ENCODE data around the gene FRMD4A.

FRMD4A gene

DNA sequence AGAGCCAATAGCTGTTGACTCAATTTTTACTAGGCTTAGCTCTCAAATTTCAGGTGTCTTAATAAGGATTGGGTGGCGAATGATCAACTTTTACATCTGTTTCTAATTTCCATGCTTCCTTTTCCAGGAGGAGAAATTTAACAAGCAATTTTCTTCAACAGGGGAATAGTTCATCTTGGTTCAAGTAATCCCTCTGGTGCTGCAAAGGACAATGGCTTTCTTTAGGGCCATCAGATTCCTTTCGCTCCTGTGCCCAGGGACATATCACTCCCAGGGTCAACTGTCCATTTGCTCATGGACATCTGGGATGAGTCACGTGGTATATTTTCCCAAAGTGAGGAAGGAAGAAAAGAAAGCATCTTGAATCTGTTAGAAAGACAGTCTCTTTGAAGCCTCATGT, 313.3 kb downstream of the FRMD4A start:
- Histone ChIP-seq H3K4me1 (ENCODE audit: control insufficient read depth in 1 of 2, insufficient read depth in 1 of 2, low read depth in 1 of 2, low read length in 1 of 2) (no peaks in the 10 kb centered on the region), H3K27me3 (peaks cover 8% of the 10 kb centered on the region), H3K4me3 (ENCODE audit: low read depth in 1 of 2, low read length in 1 of 2) (no peak overlapping the region), H3K9me3 (no peaks in the 10 kb centered on the region), H3K27ac (no peak overlapping the region), H3K36me3 (no peaks in the 10 kb centered on the region)
- TF ChIP-seq CTCF (IDR thresholded peaks at IDR 0.05): no peak

- no peaks in the 10 kb centered on the region for H3K4me1 ChIP-seq (ENCODE audit: control insufficient read depth in 1 of 2, insufficient read depth in 1 of 2, low read depth in 1 of 2, low read length in 1 of 2)
- H3K36me3 ChIP-seq: no peaks in the 10 kb centered on the region
- peaks cover 6% of the 10 kb centered on the region for H3K27me3 ChIP-seq
- no peak for TF ChIP-seq CTCF (IDR thresholded peaks at IDR 0.05)
- H3K9me3 ChIP-seq: no peaks in the 10 kb centered on the region
- no peak overlapping the region for H3K27ac ChIP-seq
- no peak overlapping the region for H3K4me3 ChIP-seq (ENCODE audit: low read depth in 1 of 2, low read length in 1 of 2)
Observed at GRCh38 chr10:14016931-14017333, 313.8 kb downstream of the FRMD4A start.

DNA sequence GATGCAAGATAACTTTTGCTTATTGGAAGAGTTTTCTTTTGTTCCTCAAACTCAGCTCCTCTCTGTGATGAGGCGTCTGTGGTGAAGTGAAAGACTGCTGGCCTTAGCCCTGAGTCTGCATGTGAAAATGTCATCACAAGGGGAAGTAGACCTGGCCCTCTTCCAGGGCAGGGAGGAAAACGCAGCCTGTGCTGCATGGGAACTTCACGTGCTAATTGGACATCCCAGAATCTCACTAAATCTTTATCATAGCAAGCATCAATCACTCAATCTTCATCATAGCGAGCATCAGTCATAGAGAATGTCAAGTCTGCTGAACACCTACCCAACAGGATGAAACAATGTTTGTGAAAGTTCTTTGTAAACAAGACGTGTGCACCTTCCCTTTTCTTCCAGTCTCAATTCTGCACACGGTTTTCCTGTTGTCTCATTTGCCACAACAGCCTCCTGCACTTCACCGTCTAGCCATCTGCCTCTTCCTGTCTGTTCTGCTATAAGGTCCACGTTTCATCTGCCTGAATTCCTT, 314.6 kb downstream of the FRMD4A start:
- H3K9me3 ChIP-seq: no peaks in the 10 kb centered on the region
- peaks cover 8% of the 10 kb centered on the region for H3K27me3 ChIP-seq
- H3K36me3 ChIP-seq: no peaks in the 10 kb centered on the region
- no peak overlapping the region for H3K27ac ChIP-seq
- H3K4me3 ChIP-seq (ENCODE audit: low read depth in 1 of 2, low read length in 1 of 2): no peak overlapping the region
- H3K4me1 ChIP-seq (ENCODE audit: control insufficient read depth in 1 of 2, insufficient read depth in 1 of 2, low read depth in 1 of 2, low read length in 1 of 2): no peaks in the 10 kb centered on the region
- TF ChIP-seq CTCF (IDR thresholded peaks at IDR 0.05): no peak

DNA sequence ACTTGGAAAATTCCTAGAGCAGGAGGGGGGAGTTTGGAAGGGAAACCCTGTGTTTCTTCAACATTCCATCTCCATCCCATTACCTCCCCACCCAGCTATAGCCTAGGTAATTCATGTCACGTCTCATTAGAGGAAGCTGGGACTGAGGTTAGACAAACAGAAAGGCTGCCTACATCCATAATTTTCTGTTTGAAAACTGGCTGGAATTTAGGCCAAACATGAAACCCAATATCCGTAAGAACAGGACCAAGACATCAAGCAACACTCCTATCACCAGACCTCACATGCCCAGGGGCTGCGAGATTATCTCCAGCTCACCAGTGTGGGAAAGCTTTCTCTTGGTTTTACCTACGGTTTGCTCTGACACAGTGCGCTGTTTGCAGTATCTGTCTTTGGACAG, 316.3 kb downstream of the FRMD4A start:
- no peaks in the 10 kb centered on the region for H3K36me3 ChIP-seq
- H3K27me3 ChIP-seq: peaks cover 23% of the 10 kb centered on the region
- no peaks in the 10 kb centered on the region for H3K9me3 ChIP-seq
- no peak overlapping the region for H3K4me3 ChIP-seq (ENCODE audit: low read depth in 1 of 2, low read length in 1 of 2)
- H3K4me1 ChIP-seq (ENCODE audit: control insufficient read depth in 1 of 2, insufficient read depth in 1 of 2, low read depth in 1 of 2, low read length in 1 of 2): no peaks in the 10 kb centered on the region
- H3K27ac ChIP-seq: no peak overlapping the region
- TF ChIP-seq CTCF (IDR thresholded peaks at IDR 0.05): no peak

DNA sequence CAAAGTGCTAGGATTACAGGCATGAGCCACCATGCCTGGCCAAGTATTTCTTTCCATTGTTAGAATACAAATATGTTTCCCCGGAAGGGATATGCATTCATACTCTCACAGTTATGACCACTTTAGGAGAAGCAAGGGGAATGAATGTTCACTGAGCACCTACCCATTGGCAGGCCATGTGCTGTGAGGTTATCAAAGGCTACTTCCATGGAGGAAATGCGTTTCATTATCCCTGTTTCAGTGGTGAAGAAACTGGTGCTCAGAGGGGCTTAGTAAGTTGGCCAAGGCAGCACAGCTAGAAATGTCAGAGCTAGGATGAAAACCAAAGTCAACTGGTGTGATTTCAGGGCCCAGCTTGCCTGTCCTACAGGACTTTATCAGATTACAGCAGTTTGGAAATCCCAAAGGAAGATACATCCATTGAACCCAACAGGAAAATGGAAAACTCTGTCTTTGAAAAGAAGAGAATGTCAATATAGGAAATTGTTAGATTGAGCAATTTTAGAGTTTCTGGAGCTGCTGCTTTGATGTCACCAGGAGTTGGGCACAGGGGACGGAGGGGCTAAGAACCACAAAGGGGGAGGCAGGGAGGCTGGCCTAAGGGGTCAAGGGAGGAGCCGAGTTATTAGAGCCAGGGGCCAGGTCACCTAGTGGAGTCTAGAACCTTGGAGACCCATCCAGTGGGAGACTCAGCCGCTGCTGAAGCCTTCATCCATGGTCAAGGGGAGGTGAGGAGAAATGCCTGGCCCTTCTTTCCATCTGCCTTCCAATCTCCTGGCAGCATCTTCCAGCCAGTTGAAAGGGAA, 319.8 kb downstream of the FRMD4A start:
- Histone ChIP-seq H3K36me3 (no peaks in the 10 kb centered on the region), H3K4me1 (ENCODE audit: control insufficient read depth in 1 of 2, insufficient read depth in 1 of 2, low read depth in 1 of 2, low read length in 1 of 2) (no peaks in the 10 kb centered on the region), H3K4me3 (ENCODE audit: low read depth in 1 of 2, low read length in 1 of 2) (no peak overlapping the region), H3K9me3 (no peaks in the 10 kb centered on the region), H3K27ac (no peak overlapping the region), H3K27me3 (peaks cover 55% of the 10 kb centered on the region)
- TF ChIP-seq CTCF (IDR thresholded peaks at IDR 0.05): no peak
